Measurements from ENCODE around the gene PLA2G12B. TPM values are rescaled to one million over a fixed set of nuclear protein-coding genes. Genes with fewer than 3 reads are reported as not detected.
A peak's percentile ranks its signal among the peaks of the same experiment; 100 is the strongest.
"Not testable (repeated sequence)": the region's sequence is repeated elsewhere in the genome, so short reads cannot be mapped to it uniquely, and the experiment has no call there.

Gene PLA2G12B, protein sequence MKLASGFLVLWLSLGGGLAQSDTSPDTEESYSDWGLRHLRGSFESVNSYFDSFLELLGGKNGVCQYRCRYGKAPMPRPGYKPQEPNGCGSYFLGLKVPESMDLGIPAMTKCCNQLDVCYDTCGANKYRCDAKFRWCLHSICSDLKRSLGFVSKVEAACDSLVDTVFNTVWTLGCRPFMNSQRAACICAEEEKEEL
- 1 to 10 TPM in 1 of 2 donors, under 1 TPM in 1; 0.90 to 4.2 TPM for total RNA-seq

DNA sequence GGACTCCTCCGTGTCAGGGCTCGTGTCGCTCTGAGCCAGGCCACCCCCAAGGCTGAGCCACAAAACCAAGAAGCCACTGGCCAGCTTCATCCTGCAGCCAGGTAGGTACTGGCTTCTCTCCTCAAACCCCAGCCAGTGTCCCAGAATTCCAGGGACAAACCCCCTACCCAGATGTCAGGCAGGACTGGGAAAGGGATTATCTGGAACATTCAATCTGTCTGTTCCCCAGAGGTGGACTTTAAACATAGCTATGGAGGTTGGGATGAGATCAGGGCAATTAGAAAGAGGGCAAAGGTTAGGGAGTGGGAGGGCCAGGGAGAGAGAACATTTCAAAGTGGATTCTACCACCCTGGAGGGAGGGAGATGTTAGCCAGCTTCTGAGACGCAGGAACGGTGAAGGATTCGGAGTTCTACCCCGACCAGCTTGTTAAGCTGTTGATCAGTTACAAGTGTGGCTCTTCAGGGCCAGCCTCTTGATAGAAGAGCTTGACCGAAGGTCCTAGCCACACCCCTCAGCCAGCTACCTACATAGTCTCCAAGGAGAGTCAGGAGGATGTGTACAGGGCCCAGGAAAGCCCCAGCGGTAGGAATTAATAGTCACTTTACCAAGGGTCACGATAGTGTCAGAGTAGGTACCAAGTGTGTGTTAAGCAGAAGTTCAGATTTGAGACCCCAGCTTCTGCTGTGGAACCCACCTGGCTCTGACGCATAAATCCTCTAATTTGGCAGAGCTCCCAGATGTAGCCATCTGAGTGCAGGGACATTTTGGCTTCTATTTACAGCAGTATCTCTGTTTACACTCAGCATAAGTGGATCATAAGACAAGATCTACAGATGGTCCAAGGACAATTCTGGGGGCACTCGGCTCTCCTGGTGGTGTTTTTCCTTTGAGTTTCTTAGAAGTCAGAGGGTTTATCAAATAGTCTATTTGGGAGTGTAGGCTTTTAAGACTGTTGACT lies at the start of gene PLA2G12B:
Gene PLA2G12B (minus strand): TSS at position 211 of the 959 bp plus-strand sequence. CDS start 121 bp downstream, at position 90.
- H3K9me3 ChIP-seq, result no peaks in the 10 kb centered on the region
- H3K27me3 ChIP-seq, result no peaks in the 10 kb centered on the region
- TF ChIP-seq, protein P1, sequence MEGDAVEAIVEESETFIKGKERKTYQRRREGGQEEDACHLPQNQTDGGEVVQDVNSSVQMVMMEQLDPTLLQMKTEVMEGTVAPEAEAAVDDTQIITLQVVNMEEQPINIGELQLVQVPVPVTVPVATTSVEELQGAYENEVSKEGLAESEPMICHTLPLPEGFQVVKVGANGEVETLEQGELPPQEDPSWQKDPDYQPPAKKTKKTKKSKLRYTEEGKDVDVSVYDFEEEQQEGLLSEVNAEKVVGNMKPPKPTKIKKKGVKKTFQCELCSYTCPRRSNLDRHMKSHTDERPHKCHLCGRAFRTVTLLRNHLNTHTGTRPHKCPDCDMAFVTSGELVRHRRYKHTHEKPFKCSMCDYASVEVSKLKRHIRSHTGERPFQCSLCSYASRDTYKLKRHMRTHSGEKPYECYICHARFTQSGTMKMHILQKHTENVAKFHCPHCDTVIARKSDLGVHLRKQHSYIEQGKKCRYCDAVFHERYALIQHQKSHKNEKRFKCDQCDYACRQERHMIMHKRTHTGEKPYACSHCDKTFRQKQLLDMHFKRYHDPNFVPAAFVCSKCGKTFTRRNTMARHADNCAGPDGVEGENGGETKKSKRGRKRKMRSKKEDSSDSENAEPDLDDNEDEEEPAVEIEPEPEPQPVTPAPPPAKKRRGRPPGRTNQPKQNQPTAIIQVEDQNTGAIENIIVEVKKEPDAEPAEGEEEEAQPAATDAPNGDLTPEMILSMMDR (IDR thresholded peaks at IDR 0.05), result no peak
- H3K4me3 ChIP-seq, result peak within 1 kb of the TSS in 1 of 2 donors; percentile 1
- no peak for DNase-seq (ENCODE audit: low spot score)
- no peaks in the 10 kb centered on the region for H3K4me1 ChIP-seq
- peak within 1 kb of the TSS; percentile 74 to 96 for H3K27ac ChIP-seq
- H3K36me3 ChIP-seq, result no peaks in the 10 kb centered on the region

DNA sequence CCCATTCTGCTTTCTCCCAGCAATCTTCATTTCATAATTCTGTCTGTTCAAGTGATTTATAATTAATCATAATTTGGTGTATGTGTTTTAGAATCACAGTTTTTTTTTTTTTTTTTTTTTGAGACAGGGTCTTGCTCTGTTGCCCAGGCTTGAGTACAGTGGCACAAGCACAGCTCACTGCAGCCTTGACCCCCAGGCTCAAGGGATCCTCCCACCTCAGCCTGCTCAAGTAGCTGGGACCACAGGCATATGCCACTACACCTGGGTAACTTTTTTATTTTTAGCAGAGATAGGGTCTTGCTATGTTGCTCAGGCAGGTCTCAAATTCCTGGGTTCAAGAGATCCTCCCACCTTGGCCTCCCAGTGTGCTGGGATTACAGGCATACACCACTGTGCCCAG lies 49.2 kb upstream of the PLA2G12B start:
- TF ChIP-seq, protein P1 (IDR thresholded peaks at IDR 0.05), result no peak
- no peaks in the 10 kb centered on the region for H3K4me1 ChIP-seq
- no peak overlapping the region for H3K4me3 ChIP-seq
- peaks cover 65% of the 10 kb centered on the region for H3K36me3 ChIP-seq
- no peaks in the 10 kb centered on the region for H3K9me3 ChIP-seq
- H3K27me3 ChIP-seq, result no peaks in the 10 kb centered on the region
- DNase-seq (ENCODE audit: low spot score), result no peak
- no peak overlapping the region for H3K27ac ChIP-seq

DNA sequence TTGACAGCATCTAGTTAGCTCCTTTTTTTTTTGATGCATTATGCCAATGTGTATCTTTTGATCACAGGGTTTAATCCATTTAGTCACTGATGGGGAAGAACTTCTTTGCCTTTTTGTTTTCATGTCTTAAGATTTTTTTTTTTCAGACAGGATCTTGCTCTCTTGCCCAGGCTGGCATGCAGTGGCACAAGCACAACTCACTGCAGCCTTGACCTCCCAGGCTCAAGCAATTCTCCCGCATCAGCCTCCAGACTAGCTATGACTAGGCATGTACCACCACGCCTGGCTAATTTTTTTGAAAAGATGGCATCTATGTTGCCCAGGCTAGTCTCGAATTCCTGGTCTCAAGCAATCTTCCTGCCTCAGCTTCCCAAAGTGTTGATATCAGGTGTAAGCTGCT lies 46.4 kb upstream of the PLA2G12B start:
- no peaks in the 10 kb centered on the region for H3K4me1 ChIP-seq
- no peak overlapping the region for H3K4me3 ChIP-seq

DNA sequence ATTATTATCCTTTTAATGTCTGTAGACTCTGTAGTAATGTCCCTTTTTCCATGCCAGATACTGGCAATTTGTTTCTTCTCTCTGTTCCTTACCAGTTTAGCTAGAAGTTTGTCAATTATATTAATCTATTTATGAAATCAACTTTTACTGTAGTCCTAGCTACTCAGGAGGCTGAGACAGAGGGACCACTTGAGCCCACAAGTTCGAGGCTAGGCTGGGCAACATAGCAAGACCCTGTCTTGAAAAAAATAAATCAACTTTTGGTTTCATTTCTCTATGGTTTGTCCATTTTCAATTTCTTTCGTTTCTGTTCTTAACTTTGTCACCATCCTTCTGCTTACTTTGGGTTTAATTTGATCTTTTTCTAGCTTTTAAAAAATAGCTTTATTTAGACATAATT lies 42.5 kb upstream of the PLA2G12B start:
- no peak for DNase-seq (ENCODE audit: low spot score)
- no peak overlapping the region for H3K4me3 ChIP-seq
- no peaks in the 10 kb centered on the region for H3K4me1 ChIP-seq
- H3K27ac ChIP-seq, result no peak overlapping the region
- H3K9me3 ChIP-seq, result peaks cover 0 to 13% of the 10 kb centered on the region in 2 donors
- peaks cover 6% of the 10 kb centered on the region for H3K36me3 ChIP-seq
- no peaks in the 10 kb centered on the region for H3K27me3 ChIP-seq
- TF ChIP-seq, protein P1 (IDR thresholded peaks at IDR 0.05), result no peak

More for the DNA sequence above, 46.4 kb upstream of the PLA2G12B start:
- Histone ChIP-seq H3K27me3 (no peaks in the 10 kb centered on the region), H3K9me3 (peaks cover 0 to 13% of the 10 kb centered on the region in 2 donors), H3K36me3 (peaks cover 38% of the 10 kb centered on the region), H3K27ac (no peak overlapping the region)
- DNase-seq (ENCODE audit: low spot score), result no peak
- TF ChIP-seq, protein P1 (IDR thresholded peaks at IDR 0.05), result no peak

DNA sequence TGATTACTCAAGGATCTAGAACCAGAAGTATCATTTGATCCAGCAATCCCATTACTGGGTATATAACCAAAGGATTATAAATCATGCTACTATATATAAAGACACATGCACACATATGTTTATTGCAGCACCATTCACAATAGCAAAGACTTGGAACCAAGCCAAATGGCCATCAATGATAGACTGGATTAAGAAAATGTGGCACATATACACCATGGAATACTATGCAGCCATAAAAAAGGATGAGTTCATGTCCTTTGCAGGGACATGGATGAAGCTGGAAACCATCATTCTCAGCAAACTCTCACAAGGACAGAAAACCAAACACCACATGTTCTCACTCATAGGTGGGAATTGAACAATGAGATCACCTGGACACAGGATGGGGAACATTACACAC lies 40.9 kb upstream of the PLA2G12B start:
- DNase-seq (ENCODE audit: low spot score); H3K4me1 ChIP-seq; H3K36me3 ChIP-seq; H3K27ac ChIP-seq; H3K4me3 ChIP-seq; H3K27me3 ChIP-seq: not testable (repeated sequence)
- peaks cover 0 to 13% of the 10 kb centered on the region in 2 donors for H3K9me3 ChIP-seq

DNA sequence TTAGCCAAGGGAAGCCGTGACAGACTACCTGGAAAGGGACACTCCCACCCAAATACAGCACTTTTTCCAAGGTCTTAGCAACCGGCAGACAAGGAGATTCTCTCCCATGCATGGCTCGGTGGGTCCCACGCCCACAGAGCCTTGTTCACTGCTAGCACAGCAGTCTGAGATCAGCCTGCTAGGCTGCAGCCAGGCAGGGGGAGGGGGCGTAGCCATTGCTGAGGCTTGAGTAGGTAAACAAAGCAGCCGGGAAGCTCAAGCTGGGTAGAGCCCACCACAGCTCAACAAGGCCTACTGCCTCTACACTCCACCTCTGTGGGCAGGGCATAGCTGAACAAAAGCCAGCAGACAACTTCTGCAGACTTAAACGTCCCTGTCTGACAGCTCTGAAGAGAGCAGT lies 35.2 kb upstream of the PLA2G12B start:
- not testable (repeated sequence) for H3K4me3 ChIP-seq; H3K36me3 ChIP-seq; H3K9me3 ChIP-seq; H3K4me1 ChIP-seq; H3K27ac ChIP-seq; DNase-seq (ENCODE audit: low spot score); H3K27me3 ChIP-seq

DNA sequence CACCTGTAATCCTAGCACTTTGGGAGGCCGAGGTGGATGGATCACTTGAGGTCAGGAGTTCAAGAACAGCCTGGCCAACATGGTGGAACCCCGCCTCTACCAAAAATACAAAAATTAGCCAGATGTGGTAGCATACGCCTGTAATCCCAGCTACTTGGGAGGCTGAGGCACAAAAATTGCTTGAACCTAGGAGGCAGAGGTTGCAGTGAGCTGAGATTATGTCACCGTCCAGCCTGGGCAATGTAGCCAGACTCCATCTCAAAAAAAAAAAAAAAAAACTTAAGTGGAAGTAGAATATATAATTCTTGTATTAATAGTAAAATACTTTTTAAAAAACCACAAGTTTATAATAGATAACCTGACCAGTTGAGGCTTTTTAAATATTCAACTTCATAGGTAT lies 30.0 kb upstream of the PLA2G12B start:
- H3K36me3 ChIP-seq; DNase-seq (ENCODE audit: low spot score); H3K4me3 ChIP-seq; H3K27ac ChIP-seq; H3K27me3 ChIP-seq; H3K4me1 ChIP-seq; H3K9me3 ChIP-seq: not testable (repeated sequence)

Data from right atrium auricular region (tissue), 2 donors.